ENCODE measurements around the gene ASCC1. TPM values are rescaled to one million over a fixed set of nuclear protein-coding genes. Genes with fewer than 3 reads are reported as not detected.

Gene ASCC1
- total and polyA plus RNA-seq, 2 donors (not counting 3 experiments of a cell fraction or from before 2014, with no cell fraction given): 16.0 to 24.9 TPM

DNA sequence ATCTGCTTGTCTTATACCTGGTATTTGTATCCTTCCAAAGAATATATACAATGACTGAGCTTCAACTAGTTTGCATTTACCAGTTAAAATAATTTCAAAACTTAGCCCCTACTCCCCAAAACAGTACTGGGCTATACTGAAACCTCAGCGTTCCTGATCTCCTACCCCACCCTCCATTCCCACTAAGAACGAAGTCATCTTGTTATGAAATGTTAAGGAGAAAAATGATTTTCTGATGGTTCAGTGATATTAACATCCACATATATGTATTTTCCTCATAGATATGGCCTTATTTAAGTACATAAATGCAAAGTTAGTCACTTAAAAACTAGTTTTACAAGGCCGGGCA is 29.1 kb downstream of the ASCC1 start:
- TF ChIP-seq FOS (IDR thresholded peaks at IDR 0.05; ENCODE audit: borderline replicate concordance, insufficient read depth, low read length): no peak
- no peak for TF ChIP-seq POLR2A (IDR thresholded peaks at IDR 0.05; ENCODE audit: low read depth, low read length)
- TF ChIP-seq GATA2 (IDR thresholded peaks at IDR 0.05; ENCODE audit: insufficient read depth, insufficient read length, low read depth, low read length): no peak
- TF ChIP-seq, protein P1, sequence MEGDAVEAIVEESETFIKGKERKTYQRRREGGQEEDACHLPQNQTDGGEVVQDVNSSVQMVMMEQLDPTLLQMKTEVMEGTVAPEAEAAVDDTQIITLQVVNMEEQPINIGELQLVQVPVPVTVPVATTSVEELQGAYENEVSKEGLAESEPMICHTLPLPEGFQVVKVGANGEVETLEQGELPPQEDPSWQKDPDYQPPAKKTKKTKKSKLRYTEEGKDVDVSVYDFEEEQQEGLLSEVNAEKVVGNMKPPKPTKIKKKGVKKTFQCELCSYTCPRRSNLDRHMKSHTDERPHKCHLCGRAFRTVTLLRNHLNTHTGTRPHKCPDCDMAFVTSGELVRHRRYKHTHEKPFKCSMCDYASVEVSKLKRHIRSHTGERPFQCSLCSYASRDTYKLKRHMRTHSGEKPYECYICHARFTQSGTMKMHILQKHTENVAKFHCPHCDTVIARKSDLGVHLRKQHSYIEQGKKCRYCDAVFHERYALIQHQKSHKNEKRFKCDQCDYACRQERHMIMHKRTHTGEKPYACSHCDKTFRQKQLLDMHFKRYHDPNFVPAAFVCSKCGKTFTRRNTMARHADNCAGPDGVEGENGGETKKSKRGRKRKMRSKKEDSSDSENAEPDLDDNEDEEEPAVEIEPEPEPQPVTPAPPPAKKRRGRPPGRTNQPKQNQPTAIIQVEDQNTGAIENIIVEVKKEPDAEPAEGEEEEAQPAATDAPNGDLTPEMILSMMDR (IDR thresholded peaks at IDR 0.05; ENCODE audit: extremely low read depth in 1 of 2, insufficient read depth in 1 of 2, low read depth in 1 of 2, low read length in 2 of 2): no peak
- TF ChIP-seq EZH2 (IDR thresholded peaks at IDR 0.05; ENCODE audit: borderline replicate concordance, low read depth, low read length, severe bottlenecking): no peak
- TF ChIP-seq JUN (IDR thresholded peaks at IDR 0.05; ENCODE audit: borderline replicate concordance, insufficient read depth, insufficient read length, low read depth): no peak
- no peak for TF ChIP-seq MYC (IDR thresholded peaks at IDR 0.05; ENCODE audit: low read depth, low read length)
- no peak for TF ChIP-seq POLR2AphosphoS5 (IDR thresholded peaks at IDR 0.05; ENCODE audit: insufficient read depth, low read depth, low read length)
- TF ChIP-seq, protein P2, sequence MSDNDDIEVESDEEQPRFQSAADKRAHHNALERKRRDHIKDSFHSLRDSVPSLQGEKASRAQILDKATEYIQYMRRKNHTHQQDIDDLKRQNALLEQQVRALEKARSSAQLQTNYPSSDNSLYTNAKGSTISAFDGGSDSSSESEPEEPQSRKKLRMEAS (IDR thresholded peaks at IDR 0.05; ENCODE audit: insufficient read depth, insufficient read length): no peak
- Histone ChIP-seq H3K4me3 (replicated peaks in 1 of 3; ENCODE audit: insufficient read depth in 1 of 3, low read depth in 1 of 3, low read length in 3 of 3) (peak overlapping the region in 1 of 3 experiments; percentile 15), H2AFZ (ENCODE audit: low read depth, low read length) (peak overlapping the region; percentile 81), H3K4me1 (ENCODE audit: control insufficient read depth, extremely low read depth, insufficient read depth, low read length) (peaks cover 11% of the 10 kb centered on the region), H3K9ac (replicated peaks; ENCODE audit: extremely low read depth, insufficient read depth, low read length) (peak overlapping the region; percentile 17), H3K9me3 (replicated peaks; ENCODE audit: control insufficient read depth, insufficient read depth, low read length) (no peaks in the 10 kb centered on the region), H3K79me2 (ENCODE audit: control insufficient read depth, insufficient read depth, low read length) (no peaks in the 10 kb centered on the region), H3K36me3 (ENCODE audit: control insufficient read depth in 2 of 2, extremely low read depth in 1 of 2, insufficient read depth in 2 of 2, low read length in 2 of 2) (no peaks in the 10 kb centered on the region), H3K4me2 (ENCODE audit: insufficient read depth, low read length) (peak overlapping the region; percentile 51), H3K27ac (ENCODE audit: insufficient read depth, low read depth, low read length) (peak overlapping the region; percentile 57), H3K9me1 (replicated peaks; ENCODE audit: control insufficient read depth, extremely low read depth, insufficient read depth, low read length) (no peaks in the 10 kb centered on the region), H4K20me1 (replicated peaks; ENCODE audit: control insufficient read depth, extremely low read depth, insufficient read depth, low read length) (no peaks in the 10 kb centered on the region), H3K27me3 (ENCODE audit: control insufficient read depth in 2 of 2, insufficient read depth in 2 of 2, low read length in 2 of 2) (no peaks in the 10 kb centered on the region)
- ChIA-PET CTCF (interaction anchor here (0.6 to 2.0 kb wide), 9 partner anchors 10 to 857 kb away, joined by 3 to 13 read pairs (median 5); partner anchors contain the start of genes ANAPC16 and ASCC1), POLR2A (interaction anchor here (0.7 to 1.0 kb wide), 2 partner anchors 10 to 12 kb away, joined by 3 to 6 read pairs; no protein-coding TSS in a partner anchor)
- no peak for DNase-seq (ENCODE audit: low read depth, low spot score)
- dilution Hi-C loops (cut with MboI; ENCODE audit: extremely low pct_ligation_motif_present, low sequenced_read_pairs) (no loop called here), intact Hi-C loops (cut with micrococcal nuclease) (loop anchor here (2.0 kb wide), 1 partner anchor 16 kb away; no protein-coding TSS in a partner anchor)
- BruUV-seq (replicated peaks): no TSS peak
- FAIRE-seq: no peak
